ENCODE data around the gene SORD. TPM values are rescaled to one million over a fixed set of nuclear protein-coding genes. Genes with fewer than 3 reads are reported as not detected.

Gene SORD
- total RNA-seq, 4 donors from 2014 or later = 6.3 to 39.6 (median 10.6) TPM

GRCh38 chr15:45121706-45122417, 98.9 kb downstream of the SORD start:
- Histone ChIP-seq H3K4me3 (no peak overlapping the region), H3K27me3 (peaks cover 0 to 14% of the 10 kb centered on the region in 2 donors)
- no peak for TF ChIP-seq POLR2A (IDR thresholded peaks at IDR 0.05)
- TF ChIP-seq CTCF (IDR thresholded peaks at IDR 0.05) = no peak

GRCh38 chr15:45122719-45123118, 99.7 kb downstream of the SORD start:
- no peak for DNase-seq
- Histone ChIP-seq H3K27ac (no peak overlapping the region), H3K4me1 (peaks cover 0 to 3% (median 0%) of the 10 kb centered on the region in 4 donors), H3K36me3 (no peaks in the 10 kb centered on the region), H3K9me3 (no peaks in the 10 kb centered on the region), H3K4me3 (no peak overlapping the region), H3K27me3 (peaks cover 0 to 5% of the 10 kb centered on the region in 2 donors)
- TF ChIP-seq POLR2A (IDR thresholded peaks at IDR 0.05) = no peak
- TF ChIP-seq CTCF (IDR thresholded peaks at IDR 0.05) = no peak

More at GRCh38 chr15:45121706-45122417, 98.9 kb downstream of the SORD start:
- no peak for DNase-seq
- peaks cover 0 to 9% (median 3%) of the 10 kb centered on the region in 4 donors for H3K4me1 ChIP-seq
- H3K27ac ChIP-seq = no peak overlapping the region
- no peaks in the 10 kb centered on the region for H3K9me3 ChIP-seq
- no peaks in the 10 kb centered on the region for H3K36me3 ChIP-seq

GRCh38 chr15:45123397-45123796, 100.4 kb downstream of the SORD start:
- TF ChIP-seq CTCF (IDR thresholded peaks at IDR 0.05) (no peak), POLR2A (IDR thresholded peaks at IDR 0.05) (no peak)
- H3K4me1 ChIP-seq = no peaks in the 10 kb centered on the region
- H3K9me3 ChIP-seq = no peaks in the 10 kb centered on the region
- DNase-seq = no peak
- no peaks in the 10 kb centered on the region for H3K36me3 ChIP-seq
- H3K4me3 ChIP-seq = no peak overlapping the region
- no peak overlapping the region for H3K27ac ChIP-seq
- peaks cover 0 to 6% of the 10 kb centered on the region in 2 donors for H3K27me3 ChIP-seq

- no peak overlapping the region for H3K27ac ChIP-seq
- no peaks in the 10 kb centered on the region for H3K36me3 ChIP-seq
- TF ChIP-seq POLR2A (IDR thresholded peaks at IDR 0.05) (no peak), CTCF (IDR thresholded peaks at IDR 0.05) (peak; percentile 24 to 73 (median 68))
- H3K4me3 ChIP-seq = no peak overlapping the region
- DNase-seq = peak in 2 of 3 donors; percentile 30 to 76
- H3K4me1 ChIP-seq = peaks cover 0 to 13% (median 3%) of the 10 kb centered on the region in 4 donors
- no peaks in the 10 kb centered on the region for H3K9me3 ChIP-seq
- H3K27me3 ChIP-seq = peaks cover 0 to 18% of the 10 kb centered on the region in 2 donors
Measured at GRCh38 chr15:45126535-45127158, 103.7 kb downstream of the SORD start.

Small RNA genes lying within 50 kb of the gene (small RNA-seq; reads per million reads assigned to genes)
- gene RF00019 (0 reads per million in 2 donors), gene RNU1-78P (0 reads per million in 2 donors), gene RNU6-966P (0 reads per million in 2 donors)

Other genes starting within 250 kb of the SORD start
- gene TERB2, start 66.5 kb upstream of the SORD start, total RNA-seq = not detected
- 1 to 10 TPM in 2 of 4 donors, under 1 TPM in 2; 0.19 to 3.3 (median 1.6) TPM for gene DUOX2, start 91.0 kb downstream of the SORD start, total RNA-seq
- under 1 TPM in 1 of 4 donors, not detected in 3; 0.67 TPM for gene DUOXA2, start 91.1 kb downstream of the SORD start, total RNA-seq
- gene DUOXA1, start 106.7 kb downstream of the SORD start, total RNA-seq = 1 to 10 TPM in 1 of 4 donors, not detected in 3; 1.2 TPM
- under 1 TPM in 2 of 4 donors, not detected in 2; 0.35 to 0.54 TPM for gene DUOX1, start 106.8 kb downstream of the SORD start, total RNA-seq
- 10 to 100 TPM in 2 of 4 donors, 1 to 10 TPM in 2; 5.8 to 20.6 (median 11.2) TPM for gene SHF, start 164.8 kb downstream of the SORD start, total RNA-seq
- 10 to 100 TPM in 3 of 4 donors, under 1 TPM in 1; 0.83 to 75.1 (median 64.6) TPM for gene SLC28A2, start 229.0 kb downstream of the SORD start, total RNA-seq